K562 (cell line): Measurements from ENCODE around the gene WDR18. TPM values are rescaled to one million over a fixed set of nuclear protein-coding genes. Genes with fewer than 3 reads are reported as not detected.

Experiments used
- BCOR ChIP-seq: fragments of 450-650 bp; IDR thresholded peaks from 2 replicates; pipeline ENCODE4 v1.6.1; 2016
- BRD9 ChIP-seq: fragments of 450-650 bp; IDR thresholded peaks from 2 replicates; pipeline ENCODE4 v1.6.1; 2018; ENCODE audit warnings: low read depth; ENCODE audit not compliant: partially characterized antibody
- CEBPB ChIP-seq: fragments of 450-650 bp; IDR thresholded peaks from 2 replicates; pipeline ENCODE4 v1.6.1; 2016; ENCODE audit warnings: missing genetic modification characterization, missing compliant biosample characterization
- CHD2 ChIP-seq: IDR thresholded peaks from 2 replicates; pipeline ENCODE4 v1.6.1; 2011; ENCODE audit warnings: low read depth, low read length
- CTBP1 ChIP-seq: fragments of 450-650 bp; IDR thresholded peaks from 2 replicates; pipeline ENCODE4 v1.6.1; 2016; ENCODE audit warnings: borderline replicate concordance
- ETV5 ChIP-seq: sonication (generic); formaldehyde crosslinking; IDR thresholded peaks from 2 replicates; pipeline ENCODE4 v1.4.0; 2020; ENCODE audit warnings: low read depth, mild to moderate bottlenecking, missing genetic modification reagents
- FOS ChIP-seq: IDR thresholded peaks from 3 replicates; pipeline ENCODE4 v1.6.1; 2011; ENCODE audit not compliant: insufficient read length; ENCODE audit errors: extremely low read depth
- HDAC1 ChIP-seq, 2 experiments: fragments of 450-650 bp; IDR thresholded peaks; 2 replicates each; pipeline ENCODE4 v1.6.1; 2016 to 2017; ENCODE audit warnings: inconsistent platforms in 1 of 2, mild to moderate bottlenecking in 1 of 2, moderate library complexity in 1 of 2
- KLF16 ChIP-seq: IDR thresholded peaks from 2 replicates; pipeline ENCODE4 v1.6.1; 2016; ENCODE audit warnings: antibody characterized with exemption
- LCOR ChIP-seq: sonication (generic); formaldehyde crosslinking; IDR thresholded peaks from 2 replicates; pipeline ENCODE4 v1.8.0; 2022; ENCODE audit warnings: mild to moderate bottlenecking, missing genetic modification reagents
- MYNN ChIP-seq, 2 experiments: sonication (generic); formaldehyde crosslinking in 1 of 2; IDR thresholded peaks; 2 replicates each; pipeline versions ENCODE4 v1.5.0 to v1.6.1; 2016 to 2020; ENCODE audit warnings: antibody characterized with exemption in 1 of 2, missing genetic modification reagents in 1 of 2
- PTBP1 ChIP-seq: fragments of 200-400 bp; formaldehyde crosslinking; IDR thresholded peaks from 2 replicates; pipeline ENCODE4 v1.6.1; 2017; ENCODE audit warnings: low read depth, low read length
- SIN3A ChIP-seq, 2 experiments: fragments of 150-350 bp in 1 of 2; IDR thresholded peaks; 2 replicates each; pipeline ENCODE4 v1.6.1; 2011 to 2016; ENCODE audit warnings: borderline replicate concordance in 2 of 2, low read depth in 2 of 2, low read length in 2 of 2, mild to moderate bottlenecking in 2 of 2, moderate library complexity in 2 of 2; ENCODE audit not compliant: control insufficient read depth in 1 of 2
- SREBF2 ChIP-seq: sonication (generic); formaldehyde crosslinking; IDR thresholded peaks from 2 replicates; pipeline ENCODE4 v1.4.0; 2020; ENCODE audit warnings: mild to moderate bottlenecking, missing genetic modification reagents
- TAF9B ChIP-seq: fragments of 450-650 bp; IDR thresholded peaks from 2 replicates; pipeline ENCODE4 v1.6.1; 2018; ENCODE audit warnings: mild to moderate bottlenecking; ENCODE audit not compliant: partially characterized antibody
- polyA plus RNA-seq, 8 experiments: library from polyadenylated mRNA; depleted of rRNA in 4 of 8; stranded (reverse) in 5 of 8; unstranded in 3 of 8; fragments of >200 nt; fragmentation: Nextera tagmentation in 2 of 8; fragmentation: Illumina TruSeq in 1 of 8; extraction: Ambion mirVana in 2 of 8; extraction: Trizol in 1 of 8; gene quantifications; 2 replicates each; pipeline versions ENCODE4 v1.2.1 to v1.2.3, GENCODE V29; 2011 to 2014; ENCODE audit warnings: inconsistent platforms in 1 of 8, missing spikeins in 1 of 8
- total RNA-seq, 7 experiments: library from RNA; depleted of rRNA in 6 of 7; stranded (reverse); fragments of >200 nt in 6 of 7; fragmentation: Illumina TruSeq in 2 of 7; extraction: Trizol in 2 of 7; gene quantifications; 2 replicates each; pipeline versions ENCODE4 v1.2.1 to v1.2.3, GENCODE V29; 2011 to 2021; ENCODE audit warnings: low replicate concordance in 1 of 7
- TF ChIP-seq, protein P1 (sequence below): sonication (generic); formaldehyde crosslinking; IDR thresholded peaks from 2 replicates; pipeline ENCODE4 v1.8.1; 2023; ENCODE audit warnings: mild to moderate bottlenecking, missing genetic modification reagents
- TF ChIP-seq, protein P2 (sequence below), 2 experiments: fragments of 450-650 bp in 1 of 2; sonication (generic) in 1 of 2; formaldehyde crosslinking in 1 of 2; IDR thresholded peaks in 1 of 2; conservative IDR thresholded peaks in 1 of 2; 2 replicates each; pipeline versions ENCODE4 v1.6.1 to v1.8.1; 2016 to 2023; ENCODE audit warnings: mild to moderate bottlenecking in 2 of 2, moderate library complexity in 2 of 2, inconsistent platforms in 1 of 2, missing genetic modification reagents in 1 of 2
- TF ChIP-seq, protein P3 (sequence below): sonication (generic); formaldehyde crosslinking; IDR thresholded peaks from 2 replicates; pipeline ENCODE4 v1.8.0; 2022; ENCODE audit warnings: missing genetic modification reagents, mild to moderate bottlenecking, borderline replicate concordance

The WDR18 gene
- total and polyA plus RNA-seq, 9 of the 15 experiments (the other 6 are each of a cell fraction or from before 2014, with no cell fraction given) = 0.65 to 181 (median 30.1) TPM

DNA sequence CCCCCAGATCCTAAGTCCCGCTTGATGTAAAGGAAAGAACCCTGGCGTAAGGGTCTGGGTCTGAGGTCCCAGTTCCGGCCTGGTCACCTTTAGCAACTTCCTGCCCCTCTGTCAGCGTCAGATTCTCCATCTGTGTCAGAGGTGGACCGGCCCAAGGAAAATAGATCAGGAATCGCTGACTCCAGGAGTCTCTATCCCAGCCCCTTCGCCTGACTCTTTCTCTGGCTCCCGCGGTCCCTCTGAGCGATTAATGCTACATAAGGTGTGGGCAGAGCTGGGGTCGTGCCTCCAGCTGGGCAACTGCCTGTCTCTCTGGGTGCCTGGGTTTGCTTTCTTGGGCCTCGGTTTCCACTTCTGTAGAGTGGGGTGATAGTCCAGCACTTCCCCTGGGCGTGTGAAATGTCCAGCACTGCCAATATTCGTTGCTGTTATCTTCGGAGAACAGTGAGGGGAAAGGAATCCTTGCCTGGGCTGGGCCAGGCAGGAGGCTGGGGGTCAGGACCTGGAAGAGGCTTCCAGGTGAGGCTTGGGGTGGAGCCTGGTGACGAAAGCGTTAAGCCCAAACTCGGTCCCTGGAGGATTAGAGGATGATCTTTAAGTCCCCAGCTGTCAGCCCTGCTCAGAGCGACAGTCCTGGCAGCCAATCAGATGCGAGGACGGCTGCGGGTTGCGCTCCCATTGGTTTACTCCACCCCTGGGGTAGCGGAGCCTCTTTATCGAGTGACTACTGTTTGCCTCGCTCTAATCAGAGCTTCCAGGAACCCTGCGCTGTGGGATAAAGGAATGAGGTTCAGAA, 56.5 kb downstream of the WDR18 start (continued):
- TF ChIP-seq BRD9 = peak; percentile 79
- TF ChIP-seq, protein P1, sequence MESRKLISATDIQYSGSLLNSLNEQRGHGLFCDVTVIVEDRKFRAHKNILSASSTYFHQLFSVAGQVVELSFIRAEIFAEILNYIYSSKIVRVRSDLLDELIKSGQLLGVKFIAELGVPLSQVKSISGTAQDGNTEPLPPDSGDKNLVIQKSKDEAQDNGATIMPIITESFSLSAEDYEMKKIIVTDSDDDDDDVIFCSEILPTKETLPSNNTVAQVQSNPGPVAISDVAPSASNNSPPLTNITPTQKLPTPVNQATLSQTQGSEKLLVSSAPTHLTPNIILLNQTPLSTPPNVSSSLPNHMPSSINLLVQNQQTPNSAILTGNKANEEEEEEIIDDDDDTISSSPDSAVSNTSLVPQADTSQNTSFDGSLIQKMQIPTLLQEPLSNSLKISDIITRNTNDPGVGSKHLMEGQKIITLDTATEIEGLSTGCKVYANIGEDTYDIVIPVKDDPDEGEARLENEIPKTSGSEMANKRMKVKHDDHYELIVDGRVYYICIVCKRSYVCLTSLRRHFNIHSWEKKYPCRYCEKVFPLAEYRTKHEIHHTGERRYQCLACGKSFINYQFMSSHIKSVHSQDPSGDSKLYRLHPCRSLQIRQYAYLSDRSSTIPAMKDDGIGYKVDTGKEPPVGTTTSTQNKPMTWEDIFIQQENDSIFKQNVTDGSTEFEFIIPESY (CRISPR knock-in tag) = peak; percentile 56; the same call in 1 of the 2 replicates
- TF ChIP-seq PTBP1 = peak; percentile 98
- peak; percentile 69 to 83 for TF ChIP-seq HDAC1 (IDR thresholded peaks at IDR 0.05)
- TF ChIP-seq ETV5 (CRISPR knock-in tag) = 0 out of 2 replicates have a peak, but pooled peaks have one; percentile 52
- TF ChIP-seq BCOR = peak; percentile 100
- peak; percentile 12; the same call in 1 of the 2 replicates for TF ChIP-seq MYNN (IDR thresholded peaks at IDR 0.05)
- no peak for TF ChIP-seq MYNN (CRISPR knock-in tag; IDR thresholded peaks at IDR 0.05)
- peak; percentile 83 for TF ChIP-seq CTBP1
- peak; percentile 100 for TF ChIP-seq FOS
- TF ChIP-seq CEBPB (tag) = peak; percentile 29; the same call in 1 of the 2 replicates
- peak; percentile 89 for TF ChIP-seq CHD2
- TF ChIP-seq, protein P2, sequence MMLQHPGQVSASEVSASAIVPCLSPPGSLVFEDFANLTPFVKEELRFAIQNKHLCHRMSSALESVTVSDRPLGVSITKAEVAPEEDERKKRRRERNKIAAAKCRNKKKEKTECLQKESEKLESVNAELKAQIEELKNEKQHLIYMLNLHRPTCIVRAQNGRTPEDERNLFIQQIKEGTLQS (IDR thresholded peaks at IDR 0.05) = peak; percentile 45; the same call in 1 of the 2 replicates
- TF ChIP-seq, protein P2 (CRISPR knock-in tag; conservative IDR thresholded peaks at IDR 0.05) = no peak
- 0 out of 2 replicates have a peak, but pooled peaks have one; percentile 63 for TF ChIP-seq KLF16
- TF ChIP-seq SREBF2 (CRISPR knock-in tag) = no peak
- peak; percentile 94 for TF ChIP-seq LCOR (CRISPR knock-in tag)
- TF ChIP-seq TAF9B = no peak
- TF ChIP-seq SIN3A (IDR thresholded peaks at IDR 0.05; ENCODE audit: borderline replicate concordance in 2 of 2, control insufficient read depth in 1 of 2, low read depth in 2 of 2, low read length in 2 of 2) = peak; percentile 56 to 69; a peak in 2 of 4 replicates
- TF ChIP-seq, protein P3, sequence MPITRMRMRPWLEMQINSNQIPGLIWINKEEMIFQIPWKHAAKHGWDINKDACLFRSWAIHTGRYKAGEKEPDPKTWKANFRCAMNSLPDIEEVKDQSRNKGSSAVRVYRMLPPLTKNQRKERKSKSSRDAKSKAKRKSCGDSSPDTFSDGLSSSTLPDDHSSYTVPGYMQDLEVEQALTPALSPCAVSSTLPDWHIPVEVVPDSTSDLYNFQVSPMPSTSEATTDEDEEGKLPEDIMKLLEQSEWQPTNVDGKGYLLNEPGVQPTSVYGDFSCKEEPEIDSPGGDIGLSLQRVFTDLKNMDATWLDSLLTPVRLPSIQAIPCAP (CRISPR knock-in tag) = no peak
